ENCODE data around the gene NEAT1.

NEAT1 gene

GRCh38 chr11:65487467-65488272 is 65.1 kb downstream of the NEAT1 start:
- peak; percentile 98 for DNase-seq

GRCh38 chr11:65488273-65489034 is 65.9 kb downstream of the NEAT1 start:
- peak; percentile 32 for DNase-seq

GRCh38 chr11:65489035-65489705 is 66.6 kb downstream of the NEAT1 start:
- DNase-seq: peak; percentile 72

DNA sequence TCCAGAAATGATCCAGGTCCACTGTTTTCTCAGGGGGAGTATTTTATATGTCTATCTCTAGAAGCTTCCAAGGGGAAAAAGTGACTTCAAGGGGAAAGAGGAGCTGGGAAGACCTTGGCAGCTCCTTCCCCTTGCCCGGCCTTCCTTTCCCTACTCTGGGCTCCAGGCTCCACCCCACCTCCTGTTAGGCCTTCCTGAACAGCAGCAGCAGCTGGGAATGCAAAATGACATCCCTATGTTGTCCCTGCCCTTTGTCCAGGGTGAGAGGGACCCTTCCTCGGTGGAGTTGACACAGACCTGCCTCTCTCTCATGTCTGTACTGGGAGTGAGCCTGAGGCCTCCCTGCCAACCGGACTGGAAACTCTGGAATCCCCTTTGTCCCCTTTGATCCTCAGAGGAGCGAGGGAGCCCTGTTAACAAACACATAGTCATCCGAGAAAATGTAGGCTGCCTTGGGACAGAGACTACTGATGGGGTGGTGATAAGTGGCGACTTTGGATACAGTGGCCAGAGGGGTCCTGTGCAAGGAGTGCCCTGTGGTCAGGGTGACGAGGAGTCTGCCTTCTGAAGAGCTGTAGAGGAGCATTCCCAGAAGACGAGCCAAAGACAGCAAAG is 67.2 kb downstream of the NEAT1 start:
- DNase-seq: peak; percentile 66

- no peak for DNase-seq
These were observed 68.5 kb downstream of the NEAT1 start for GRCh38 chr11:65491163-65491465.

GRCh38 chr11:65491614-65492386 is 69.2 kb downstream of the NEAT1 start:
- DNase-seq: peak; percentile 83

DNA sequence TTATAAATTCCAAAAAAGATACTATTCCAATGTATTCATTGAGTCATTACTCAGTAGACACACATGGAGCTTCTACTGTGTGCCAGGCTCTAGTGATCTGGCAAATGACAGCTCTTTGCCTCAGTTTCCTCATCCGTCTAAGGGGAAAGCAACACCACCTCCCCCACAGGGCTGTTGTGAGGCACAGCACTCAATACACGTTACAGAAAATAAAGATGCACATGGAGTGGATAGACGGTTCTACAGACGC is 69.7 kb downstream of the NEAT1 start:
- no peak for DNase-seq

DNA sequence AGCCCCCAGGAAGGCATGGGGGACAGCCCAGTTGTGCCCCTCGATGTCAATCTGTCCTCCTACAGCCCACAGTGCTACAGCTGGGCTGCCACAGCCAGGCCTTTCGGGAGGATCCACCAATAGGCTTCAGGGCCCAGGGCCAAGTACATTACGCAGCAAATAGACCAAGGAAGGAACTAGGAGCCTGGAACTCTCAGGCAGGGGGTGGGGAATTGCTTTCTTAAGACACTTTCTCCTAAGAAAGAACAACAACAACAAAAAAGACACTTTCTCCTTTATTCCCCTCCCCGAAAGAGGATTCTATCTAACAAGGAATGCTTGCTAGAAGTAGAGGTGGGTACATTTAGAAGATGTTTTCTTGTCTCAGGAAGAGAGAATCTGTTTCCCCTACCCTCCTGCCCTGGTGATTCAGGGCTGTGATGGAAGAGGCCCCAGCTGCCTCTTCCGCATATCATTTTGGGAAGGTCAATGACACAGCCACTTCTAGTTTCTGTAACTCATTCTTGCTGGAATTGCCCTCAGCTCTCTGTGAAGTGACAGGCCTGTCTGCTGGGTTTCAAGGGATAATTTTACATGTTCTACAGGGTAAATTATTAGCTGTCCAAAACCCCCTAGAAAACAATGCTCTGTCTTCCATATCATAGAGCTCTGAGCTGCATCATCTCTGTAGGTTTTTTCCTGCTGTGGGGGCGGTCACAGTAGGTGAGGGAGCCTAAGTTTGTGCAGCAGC is 70.2 kb downstream of the NEAT1 start:
- no peak for DNase-seq

GRCh38 chr11:65493367-65494176 is 71.0 kb downstream of the NEAT1 start:
- DNase-seq: peak; percentile 42
